OCI-LY7 (cell line): Measurements from ENCODE around the gene FGF1.

Experiments
- EZH2phosphoT487 ChIP-seq: fragments of 200-600 bp; sonication (generic); IDR thresholded peaks from 2 replicates; pipeline ENCODE4 v1.6.1; 2018; ENCODE audit warnings: low read depth, borderline replicate concordance, mild to moderate bottlenecking, mixed run types, antibody characterized with exemption, low read length, moderate library complexity, mixed read lengths
- TF ChIP-seq, protein P1 (sequence below): fragments of 200-600 bp; sonication (generic); conservative IDR thresholded peaks from 2 replicates; pipeline ENCODE4 v1.5.1; 2014; ENCODE audit warnings: mild to moderate bottlenecking, antibody characterized with exemption, low read length, moderate library complexity, mixed read lengths

DNA sequence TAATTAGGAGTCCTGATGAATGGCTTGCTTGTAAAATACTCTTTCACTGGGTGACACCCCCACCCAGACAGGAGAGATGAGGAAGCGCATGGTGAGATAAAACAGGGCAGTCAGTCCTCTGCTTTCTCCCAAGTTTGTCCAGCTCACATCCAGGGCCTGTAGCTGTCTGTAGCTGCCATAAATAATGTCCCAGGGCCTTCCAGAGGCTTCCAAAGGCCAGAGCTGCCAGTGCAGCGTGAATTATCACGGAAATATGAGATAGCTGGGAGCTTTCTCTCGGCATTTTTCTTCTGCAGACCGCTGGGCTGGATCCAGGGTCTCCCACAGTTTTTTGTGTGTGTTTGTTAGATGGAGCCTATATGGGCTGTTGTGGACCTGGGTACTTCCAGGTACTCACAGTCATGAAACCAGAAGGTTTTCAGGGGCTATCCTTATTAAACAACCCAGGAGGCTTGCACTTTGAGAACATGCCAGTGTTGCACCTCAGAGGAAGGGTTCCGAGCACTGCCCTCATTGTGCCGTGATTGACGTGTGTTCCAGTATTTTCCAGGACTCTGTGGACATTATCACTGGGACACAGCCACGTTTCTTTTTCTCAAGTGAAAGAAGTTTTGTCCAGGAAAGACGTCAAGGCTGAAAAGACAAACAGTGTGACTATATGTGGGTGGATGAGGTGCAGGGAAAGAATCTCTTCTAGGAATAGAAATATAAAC lies 117.5 kb downstream of the FGF1 start:
- no peak for TF ChIP-seq EZH2phosphoT487
- TF ChIP-seq, protein P1, sequence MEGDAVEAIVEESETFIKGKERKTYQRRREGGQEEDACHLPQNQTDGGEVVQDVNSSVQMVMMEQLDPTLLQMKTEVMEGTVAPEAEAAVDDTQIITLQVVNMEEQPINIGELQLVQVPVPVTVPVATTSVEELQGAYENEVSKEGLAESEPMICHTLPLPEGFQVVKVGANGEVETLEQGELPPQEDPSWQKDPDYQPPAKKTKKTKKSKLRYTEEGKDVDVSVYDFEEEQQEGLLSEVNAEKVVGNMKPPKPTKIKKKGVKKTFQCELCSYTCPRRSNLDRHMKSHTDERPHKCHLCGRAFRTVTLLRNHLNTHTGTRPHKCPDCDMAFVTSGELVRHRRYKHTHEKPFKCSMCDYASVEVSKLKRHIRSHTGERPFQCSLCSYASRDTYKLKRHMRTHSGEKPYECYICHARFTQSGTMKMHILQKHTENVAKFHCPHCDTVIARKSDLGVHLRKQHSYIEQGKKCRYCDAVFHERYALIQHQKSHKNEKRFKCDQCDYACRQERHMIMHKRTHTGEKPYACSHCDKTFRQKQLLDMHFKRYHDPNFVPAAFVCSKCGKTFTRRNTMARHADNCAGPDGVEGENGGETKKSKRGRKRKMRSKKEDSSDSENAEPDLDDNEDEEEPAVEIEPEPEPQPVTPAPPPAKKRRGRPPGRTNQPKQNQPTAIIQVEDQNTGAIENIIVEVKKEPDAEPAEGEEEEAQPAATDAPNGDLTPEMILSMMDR, result no peak
